ENCODE results near the gene TRPM5.

Gene TRPM5

GRCh38 chr11:2436013-2436520 is 8.2 kb downstream of the TRPM5 start:
- no peak for DNase-seq

- no peak for DNase-seq
These were observed 8.9 kb downstream of the TRPM5 start for GRCh38 chr11:2435288-2436012.

- DNase-seq: no peak
These were observed 9.6 kb downstream of the TRPM5 start for GRCh38 chr11:2434506-2435255.

- no peak for DNase-seq
These were observed 10.3 kb downstream of the TRPM5 start for GRCh38 chr11:2434008-2434407.

- DNase-seq: no peak
These were observed 11.0 kb downstream of the TRPM5 start for GRCh38 chr11:2433106-2433925.

GRCh38 chr11:2432628-2433071 is 11.7 kb downstream of the TRPM5 start:
- DNase-seq: no peak

- no peak for DNase-seq
These were observed 12.1 kb downstream of the TRPM5 start for GRCh38 chr11:2432171-2432621.

GRCh38 chr11:2431395-2431794 is 12.9 kb downstream of the TRPM5 start:
- DNase-seq: no peak

- DNase-seq: peak; percentile 84
These were observed 16.0 kb downstream of the TRPM5 start for GRCh38 chr11:2428322-2428795.

- DNase-seq: no peak
These were observed 16.5 kb downstream of the TRPM5 start for GRCh38 chr11:2427721-2428321.

GRCh38 chr11:2426826-2427521 is 17.3 kb downstream of the TRPM5 start:
- DNase-seq: no peak

GRCh38 chr11:2426221-2426620 is 18.1 kb downstream of the TRPM5 start:
- no peak for DNase-seq

- no peak for DNase-seq
These were observed 18.8 kb downstream of the TRPM5 start for GRCh38 chr11:2425506-2425905.

- no peak for DNase-seq
These were observed 19.4 kb downstream of the TRPM5 start for GRCh38 chr11:2424811-2425495.

- DNase-seq: no peak
These were observed 20.9 kb downstream of the TRPM5 start for GRCh38 chr11:2423157-2424025.

GRCh38 chr11:2422461-2423156 is 21.7 kb downstream of the TRPM5 start:
- no peak for DNase-seq

- DNase-seq: no peak
These were observed 22.3 kb downstream of the TRPM5 start for GRCh38 chr11:2421996-2422395.

- no peak for DNase-seq
These were observed 22.9 kb downstream of the TRPM5 start for GRCh38 chr11:2421226-2421994.

Data from activated CD4-positive, alpha-beta T cell treated with anti-CD3 and anti-CD28 coated beads, Interleukin-2, Interleukin-6, amounts not matched to agents 100 ng/mL and 50 ng/mL, durations not matched to agents 16 hours and 8 hours (primary cell).